T-helper 17 cell (primary cell): ENCODE data around the gene MRTO4. TPM values are rescaled to one million over a fixed set of nuclear protein-coding genes. Genes with fewer than 3 reads are reported as not detected.
"Not testable (repeated sequence)": the region's sequence is repeated elsewhere in the genome, so short reads cannot be mapped to it uniquely, and the experiment has no call there.

Source experiments
- ATAC-seq: fragments of 150-1000 bp; cut with Tn5 transposase; 2 replicates; pipeline ENCODE4 v1.10.0; 2021; ENCODE audit warnings: mild to moderate bottlenecking, moderate library complexity
- DNase-seq, 3 donors: peaks; one replicate each; pipeline versions ENCODE4 v3.0.0 to v3.0.0-alpha.2; 2020 to 2021
- H3K9me3 ChIP-seq: one replicate; pipeline ENCODE4 v1.7.0; 2013; ENCODE audit warnings: low read length, mild to moderate bottlenecking; ENCODE audit not compliant: control insufficient read depth, poor library complexity, severe bottlenecking
- H3K27ac Mint-ChIP-seq: one replicate; pipeline ENCODE4 v1.8.0; 2022; ENCODE audit warnings: mild to moderate bottlenecking, moderate library complexity, mixed read lengths
- H3K27me3 Mint-ChIP-seq: one replicate; pipeline ENCODE4 v1.8.0; 2022; ENCODE audit warnings: mixed read lengths
- H3K36me3 Mint-ChIP-seq: one replicate; pipeline ENCODE4 v1.8.0; 2022; ENCODE audit warnings: low read depth, mixed read lengths
- H3K4me1 Mint-ChIP-seq: one replicate; pipeline ENCODE4 v1.8.0; 2022; ENCODE audit warnings: mild to moderate bottlenecking, mixed read lengths
- H3K4me3 Mint-ChIP-seq: one replicate; pipeline ENCODE4 v1.8.0; 2022; ENCODE audit warnings: mild to moderate bottlenecking, moderate library complexity, mixed read lengths
- total RNA-seq, 4 donors: library from RNA in 2 of 4; stranded (reverse) in 2 of 4; gene quantifications; one replicate each; pipeline ENCODE4 v1.2.3 and lab custom pipeline; 2022 to 2026

MRTO4 gene
- total RNA-seq, 2 donors from 2014 or later, result 17.0 to 19.8 TPM

DNA sequence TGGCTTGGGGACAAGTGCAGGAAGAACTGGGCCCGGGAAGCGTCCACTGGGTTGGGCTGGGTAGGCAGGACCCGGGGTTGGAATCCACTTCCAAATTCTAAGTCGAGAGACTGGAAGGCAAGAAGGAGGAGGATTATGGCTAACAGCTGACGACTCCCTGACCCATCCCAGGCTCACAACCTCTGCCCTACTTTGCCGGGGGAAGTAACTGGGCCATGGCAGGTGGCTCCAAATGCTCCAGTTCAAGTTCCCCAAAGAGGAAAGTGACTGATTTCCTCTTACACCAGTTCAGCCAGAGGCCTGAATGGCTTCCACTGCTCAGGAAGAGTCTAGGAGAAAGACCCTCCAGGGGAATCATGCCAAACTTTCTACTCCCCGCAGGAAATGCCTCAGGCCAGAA is 11.7 kb upstream of the MRTO4 start:
- DNase-seq (no peak), ATAC-seq (no peak)
- no peak overlapping the region for H3K4me3 Mint-ChIP-seq
- H3K9me3 ChIP-seq, result no peaks in the 10 kb centered on the region
- H3K4me1 Mint-ChIP-seq, result peaks cover 3% of the 10 kb centered on the region
- peaks cover 6% of the 10 kb centered on the region for H3K36me3 Mint-ChIP-seq
- H3K27me3 Mint-ChIP-seq, result no peaks in the 10 kb centered on the region
- no peak overlapping the region for H3K27ac Mint-ChIP-seq

DNA sequence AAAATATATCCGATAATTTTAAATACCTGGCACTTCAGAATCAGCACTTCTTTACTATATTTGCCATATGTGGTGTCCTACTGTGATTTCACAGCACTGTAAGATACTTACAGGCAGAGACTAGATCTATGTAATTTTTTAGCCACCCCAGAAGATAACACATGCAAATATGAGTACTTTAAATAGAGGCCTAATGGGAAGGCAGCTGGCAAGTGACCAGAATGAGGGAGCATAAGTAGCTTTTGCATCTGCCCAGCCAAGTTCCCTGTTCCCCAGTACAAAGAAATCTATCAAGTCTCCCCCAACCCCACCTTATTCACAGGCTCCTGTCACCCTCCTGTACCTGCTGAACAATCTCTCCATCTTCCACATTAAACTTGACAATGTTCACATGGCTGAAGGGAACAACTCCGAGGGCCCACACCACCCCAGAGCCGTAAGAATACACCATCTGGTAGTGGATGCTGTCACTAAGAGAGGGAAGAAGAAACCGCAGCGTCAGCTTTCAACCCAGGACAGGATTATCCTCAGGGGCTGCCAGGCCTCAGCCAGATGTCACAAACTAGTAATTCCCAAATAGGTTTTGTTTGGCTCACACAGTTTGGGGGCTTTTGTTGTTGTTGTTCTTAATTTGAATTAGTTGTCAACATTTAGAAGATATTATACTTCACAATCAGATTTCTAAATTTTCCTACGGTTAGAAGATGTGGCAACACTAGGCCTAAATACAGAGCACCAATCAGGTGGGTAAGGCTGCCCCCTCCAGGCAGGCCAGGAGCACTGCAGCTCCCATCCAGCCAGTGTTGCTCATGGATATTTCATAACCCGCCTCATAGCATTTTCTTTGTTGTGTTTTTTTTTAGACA is 10.7 kb upstream of the MRTO4 start:
- Mint-ChIP-seq H3K36me3 (peaks cover 6% of the 10 kb centered on the region), H3K4me3 (no peak overlapping the region), H3K4me1 (peaks cover 3% of the 10 kb centered on the region), H3K27ac (peak overlapping the region; percentile 76), H3K27me3 (no peaks in the 10 kb centered on the region)
- DNase-seq, result peak; percentile 49 to 71 (median 50)
- peak; percentile 98 for ATAC-seq
- H3K9me3 ChIP-seq, result no peaks in the 10 kb centered on the region

DNA sequence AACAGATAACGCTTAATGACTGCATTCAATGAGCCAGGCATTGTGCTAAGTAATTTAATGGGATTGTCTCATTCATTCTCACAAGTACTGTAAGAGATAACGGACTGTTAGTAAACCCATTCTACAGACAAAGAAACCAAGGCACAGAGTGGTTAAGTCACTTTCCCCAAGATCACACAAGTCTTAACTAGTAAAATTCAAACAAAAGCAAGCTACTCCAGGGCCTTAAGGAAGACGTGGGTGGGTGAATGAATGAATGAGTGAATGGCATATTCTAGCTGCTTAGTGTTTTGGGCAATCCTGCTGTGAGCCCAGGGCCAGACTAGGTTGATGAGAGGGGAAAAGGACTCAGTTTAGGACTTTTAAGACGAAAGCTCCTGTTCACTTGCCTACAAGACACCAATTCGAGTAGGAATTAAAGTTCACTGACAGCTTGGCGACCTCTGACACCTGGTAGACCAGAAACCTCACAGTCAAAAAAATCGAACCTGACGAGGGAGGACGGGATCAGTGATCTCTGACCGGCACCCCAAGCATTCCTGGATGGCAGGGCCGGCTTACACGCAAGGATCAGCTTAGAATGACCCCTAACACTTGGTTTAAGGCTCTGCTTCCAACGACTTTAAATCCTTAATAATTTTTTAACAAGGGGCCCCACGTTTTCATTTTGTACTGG is 838 bp upstream of the MRTO4 start:
- Mint-ChIP-seq H3K27ac (peak overlapping the region; percentile 94), H3K36me3 (no peaks in the 10 kb centered on the region), H3K4me1 (peaks cover 26% of the 10 kb centered on the region), H3K4me3 (peak overlapping the region; percentile 91), H3K27me3 (no peaks in the 10 kb centered on the region)
- H3K9me3 ChIP-seq, result no peaks in the 10 kb centered on the region
- ATAC-seq (no peak), DNase-seq (no peak)

DNA sequence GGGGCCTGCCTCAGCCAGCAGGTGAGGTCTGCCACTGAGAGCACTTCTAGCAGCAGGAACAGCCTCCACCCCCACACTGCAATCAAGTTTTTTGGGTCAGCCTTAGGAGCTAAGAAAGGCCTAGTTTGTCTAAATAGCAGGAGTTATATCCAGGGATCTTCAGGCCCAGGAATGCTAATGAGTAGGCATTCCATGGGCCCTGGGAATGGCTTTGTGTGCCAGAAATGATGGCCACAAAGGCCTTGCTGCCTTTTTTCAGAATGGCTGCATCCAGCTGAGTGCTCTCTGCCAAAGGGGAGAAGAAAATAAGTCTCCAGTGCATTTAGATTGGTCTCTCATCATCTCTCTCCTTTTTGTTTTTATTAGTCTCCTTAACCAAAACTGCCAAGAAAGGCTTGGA is 2.8 kb downstream of the MRTO4 start:
- Mint-ChIP-seq H3K27ac (no peak overlapping the region), H3K4me3 (no peak overlapping the region)

DNA sequence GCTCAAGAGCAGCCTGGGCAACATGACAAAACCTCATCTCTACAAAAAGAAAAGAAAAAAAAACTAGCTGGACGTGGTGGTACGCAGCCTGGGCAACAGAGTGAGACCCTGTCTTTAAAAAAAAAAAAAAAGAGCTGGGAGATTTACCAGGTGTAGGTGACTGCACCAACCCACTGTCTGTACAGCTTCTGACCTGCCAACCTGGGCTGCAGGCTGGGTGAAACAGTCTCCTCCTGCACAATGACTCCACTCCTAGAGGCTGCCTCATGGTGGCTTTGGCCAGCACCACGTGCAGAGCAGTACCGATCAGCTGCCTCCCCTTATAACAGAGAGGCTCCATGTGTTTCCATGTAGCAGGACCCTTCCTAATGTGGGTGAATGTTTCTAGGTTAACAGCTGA is 3.7 kb downstream of the MRTO4 start:
- no peak overlapping the region for H3K27ac Mint-ChIP-seq
- no peaks in the 10 kb centered on the region for H3K9me3 ChIP-seq
- DNase-seq (no peak), ATAC-seq (no peak)
- no peaks in the 10 kb centered on the region for H3K27me3 Mint-ChIP-seq
- H3K4me1 Mint-ChIP-seq, result peaks cover 27% of the 10 kb centered on the region
- H3K36me3 Mint-ChIP-seq, result no peaks in the 10 kb centered on the region
- no peak overlapping the region for H3K4me3 Mint-ChIP-seq

More for the DNA sequence above, 2.8 kb downstream of the MRTO4 start:
- DNase-seq (no peak), ATAC-seq (no peak)
- peaks cover 29% of the 10 kb centered on the region for H3K4me1 Mint-ChIP-seq
- H3K36me3 Mint-ChIP-seq, result no peaks in the 10 kb centered on the region
- H3K9me3 ChIP-seq, result no peaks in the 10 kb centered on the region
- H3K27me3 Mint-ChIP-seq, result no peaks in the 10 kb centered on the region

DNA sequence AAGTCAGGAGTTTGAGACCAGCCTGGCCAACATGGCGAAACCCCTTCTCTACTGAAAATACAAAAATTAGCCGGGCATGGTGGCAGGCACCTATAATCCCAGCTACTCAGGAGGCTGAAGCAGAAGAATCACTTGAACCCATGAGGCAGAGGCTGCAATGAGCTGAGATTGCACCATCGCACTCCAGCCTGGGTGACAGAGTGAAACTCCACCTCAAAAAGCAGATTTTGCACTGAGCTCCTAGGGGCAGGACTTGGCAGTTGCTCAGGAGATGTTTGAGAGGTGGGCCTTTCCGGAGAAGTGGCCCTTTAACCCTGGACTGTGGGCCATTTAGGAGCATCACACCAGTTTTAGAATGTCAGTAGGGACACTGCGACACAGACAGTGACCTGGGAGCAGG is 4.7 kb downstream of the MRTO4 start:
- not testable (repeated sequence) for H3K36me3 Mint-ChIP-seq, H3K4me3 Mint-ChIP-seq, DNase-seq, ATAC-seq, H3K27me3 Mint-ChIP-seq, H3K9me3 ChIP-seq
- Mint-ChIP-seq H3K27ac (peak overlapping the region; percentile 72), H3K4me1 (peaks cover 19% of the 10 kb centered on the region)

DNA sequence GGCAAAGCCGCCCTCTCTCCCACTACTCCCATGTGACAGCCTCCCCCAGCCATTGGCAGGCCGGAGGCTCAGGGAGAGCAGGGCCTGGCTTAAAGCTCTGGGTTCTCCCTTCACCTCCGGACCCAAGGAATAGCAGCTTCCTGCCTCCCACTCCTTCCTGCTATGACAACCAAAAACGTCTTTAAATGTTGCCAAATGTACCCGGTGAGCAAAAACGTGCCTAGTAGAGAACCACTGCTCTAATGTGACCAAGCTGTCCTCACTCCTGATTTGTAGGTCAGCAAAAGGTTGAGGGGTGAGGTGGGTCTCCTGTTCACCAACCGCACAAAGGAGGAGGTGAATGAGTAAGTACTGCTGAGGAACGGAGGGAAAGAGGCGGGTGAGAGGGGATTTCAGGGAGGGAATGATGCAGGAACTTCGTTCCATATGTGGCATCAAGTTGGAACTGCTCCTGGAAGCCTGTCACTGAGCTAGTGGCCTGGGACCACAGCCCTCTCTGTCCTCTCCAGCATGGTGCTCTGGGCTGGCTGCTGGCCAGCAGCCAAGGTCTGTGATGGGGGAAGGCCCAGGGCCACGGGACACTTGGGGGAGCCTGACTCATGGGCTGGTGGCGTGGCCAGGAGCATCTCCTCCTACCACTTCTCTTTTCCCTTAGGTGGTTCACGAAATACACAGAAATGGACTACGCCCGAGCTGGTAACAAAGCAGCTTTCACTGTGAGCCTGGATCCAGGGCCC is 5.7 kb downstream of the MRTO4 start:
- ATAC-seq, result no peak
- Mint-ChIP-seq H3K27ac (peak overlapping the region; percentile 72), H3K4me1 (peaks cover 13% of the 10 kb centered on the region), H3K4me3 (no peak overlapping the region), H3K36me3 (no peaks in the 10 kb centered on the region), H3K27me3 (no peaks in the 10 kb centered on the region)
- H3K9me3 ChIP-seq, result no peaks in the 10 kb centered on the region
- DNase-seq, result no peak

DNA sequence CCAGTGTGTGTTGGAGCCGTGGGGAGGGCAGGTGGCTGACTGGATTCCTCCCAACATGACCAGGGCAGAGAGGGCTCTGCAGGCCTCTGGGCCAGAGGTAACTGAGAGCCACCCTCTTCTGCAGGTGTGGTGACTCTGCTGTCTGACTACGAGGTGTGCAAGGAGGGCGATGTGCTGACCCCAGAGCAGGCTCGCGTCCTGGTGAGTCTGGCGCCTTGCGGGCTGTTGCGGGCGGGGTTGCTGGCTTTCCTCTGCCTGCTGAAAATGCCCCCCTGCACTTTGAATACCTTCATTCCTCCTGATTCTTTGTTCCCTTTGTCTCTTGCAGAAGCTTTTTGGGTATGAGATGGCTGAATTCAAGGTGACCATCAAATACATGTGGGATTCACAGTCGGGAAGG is 6.7 kb downstream of the MRTO4 start:
- Mint-ChIP-seq H3K27me3 (no peaks in the 10 kb centered on the region), H3K4me3 (no peak overlapping the region), H3K36me3 (no peaks in the 10 kb centered on the region), H3K4me1 (peaks cover 7% of the 10 kb centered on the region), H3K27ac (no peak overlapping the region)
- ATAC-seq (no peak), DNase-seq (no peak)
- H3K9me3 ChIP-seq, result no peaks in the 10 kb centered on the region

DNA sequence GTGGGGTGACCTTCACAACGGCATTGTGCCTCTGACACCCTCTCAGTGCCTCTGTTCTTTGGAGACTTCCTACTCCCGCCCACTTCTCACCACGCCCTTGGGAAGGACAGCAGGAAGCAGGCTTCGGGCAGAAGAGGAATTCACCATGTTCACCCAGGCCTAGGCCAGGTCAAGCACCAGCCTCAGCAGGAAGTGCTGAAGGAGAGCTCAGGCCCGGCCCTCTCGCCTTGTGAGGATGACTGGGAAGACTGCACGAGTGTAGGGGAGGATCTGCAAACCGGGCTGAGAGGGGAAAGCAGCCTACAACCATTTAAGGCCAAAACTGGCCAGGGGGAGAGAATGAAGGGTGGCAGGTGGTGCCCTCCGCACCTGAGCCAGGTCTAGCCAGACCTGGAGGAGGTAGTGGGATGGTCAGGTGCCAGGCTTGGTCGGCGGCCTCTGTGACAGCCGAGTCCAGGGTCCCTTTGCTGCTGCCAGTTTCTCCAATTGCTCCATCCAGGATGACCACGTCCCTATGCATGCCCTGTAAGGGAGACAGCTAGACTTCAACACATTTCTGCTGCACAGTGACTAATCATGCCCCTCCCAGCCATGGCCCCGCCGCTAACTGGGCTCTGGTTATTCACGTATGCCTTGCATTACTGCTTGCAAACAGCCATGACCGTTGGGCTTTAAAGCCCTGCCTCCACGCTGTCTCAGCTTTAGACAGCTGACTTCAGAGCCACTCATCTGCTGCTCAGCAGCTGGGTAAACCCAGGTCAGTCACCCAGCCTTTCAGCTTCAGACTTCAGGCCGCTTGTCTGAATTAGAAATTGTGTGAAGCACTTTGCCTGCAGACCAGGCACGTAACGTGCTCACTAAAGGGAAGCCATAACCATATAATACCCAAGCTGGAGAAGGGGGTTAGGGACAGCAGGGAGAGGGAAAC is 8.9 kb downstream of the MRTO4 start:
- DNase-seq (no peak), ATAC-seq (no peak)
- Mint-ChIP-seq H3K4me1 (peaks cover 3% of the 10 kb centered on the region), H3K27me3 (no peaks in the 10 kb centered on the region), H3K27ac (no peak overlapping the region), H3K4me3 (no peak overlapping the region), H3K36me3 (no peaks in the 10 kb centered on the region)
- H3K9me3 ChIP-seq, result no peaks in the 10 kb centered on the region

DNA sequence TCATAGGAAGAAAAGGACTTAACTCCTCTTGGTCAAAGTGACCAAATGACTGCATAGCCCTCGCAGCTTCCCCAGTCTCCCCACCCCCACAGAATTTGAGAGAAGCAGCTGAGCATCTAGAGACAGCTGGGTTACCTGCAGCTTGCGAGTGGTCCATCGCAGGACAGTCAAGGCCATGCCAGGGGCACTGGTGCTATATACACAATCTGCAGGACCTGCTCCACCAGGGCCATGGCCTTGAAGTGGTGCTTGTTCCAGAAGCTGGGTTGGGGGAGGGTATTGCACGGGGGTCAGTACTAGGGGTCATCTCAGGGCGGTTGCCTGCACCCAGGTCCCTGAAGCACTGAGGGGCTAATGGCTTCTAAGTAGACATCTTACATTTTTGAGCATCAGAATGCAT is 10.4 kb downstream of the MRTO4 start:
- ATAC-seq, result no peak
- no peaks in the 10 kb centered on the region for H3K9me3 ChIP-seq
- H3K4me1 Mint-ChIP-seq, result peaks cover 1% of the 10 kb centered on the region
- no peaks in the 10 kb centered on the region for H3K27me3 Mint-ChIP-seq
- H3K27ac Mint-ChIP-seq, result peak overlapping the region; percentile 19
- H3K36me3 Mint-ChIP-seq, result no peaks in the 10 kb centered on the region
- DNase-seq, result no peak
- no peak overlapping the region for H3K4me3 Mint-ChIP-seq

DNA sequence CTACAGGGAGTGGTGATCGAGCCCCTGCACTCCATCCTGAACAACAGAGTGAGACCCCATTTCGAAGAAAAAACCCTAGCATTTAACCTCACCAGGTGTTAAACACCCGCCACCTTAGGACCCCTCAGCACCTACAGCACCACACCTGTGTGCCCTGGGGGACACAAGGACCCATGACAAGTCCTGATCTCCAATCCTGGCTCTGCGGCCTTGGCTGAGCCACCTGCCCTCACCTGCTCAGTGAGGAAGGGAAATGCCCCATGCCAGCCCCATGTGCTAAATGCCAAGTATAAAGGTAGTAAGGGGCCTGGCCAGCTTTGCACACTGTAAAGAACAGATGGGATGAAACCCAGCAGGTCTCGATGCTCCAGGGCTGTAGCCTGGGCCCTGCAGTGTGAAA is 11.1 kb downstream of the MRTO4 start:
- H3K4me3 Mint-ChIP-seq, result no peak overlapping the region
- ATAC-seq, result no peak
- H3K27ac Mint-ChIP-seq, result no peak overlapping the region
- no peak for DNase-seq
- H3K4me1 Mint-ChIP-seq, result no peaks in the 10 kb centered on the region
- H3K9me3 ChIP-seq, result no peaks in the 10 kb centered on the region
- no peaks in the 10 kb centered on the region for H3K27me3 Mint-ChIP-seq
- no peaks in the 10 kb centered on the region for H3K36me3 Mint-ChIP-seq

DNA sequence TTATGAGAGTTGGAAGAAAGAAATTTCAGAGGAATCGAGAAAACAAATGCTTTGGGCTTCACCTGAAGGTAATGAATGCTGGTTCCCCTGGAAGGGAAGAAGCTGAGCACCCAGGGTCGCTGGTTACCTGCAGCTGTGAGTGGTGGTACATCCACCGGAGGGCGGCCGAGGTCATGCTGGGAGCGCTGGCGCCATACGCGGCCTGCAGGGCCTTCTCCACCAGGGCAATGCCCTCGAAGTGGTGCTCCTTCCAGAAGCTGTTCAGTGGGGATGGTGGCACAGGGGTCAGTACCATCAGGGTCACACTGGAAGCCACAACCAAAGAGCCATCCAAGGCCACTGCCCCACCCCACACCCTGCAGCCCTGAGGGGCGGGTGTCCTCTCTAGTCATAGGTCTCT is 16.8 kb downstream of the MRTO4 start:
- H3K4me1 Mint-ChIP-seq, result no peaks in the 10 kb centered on the region
- no peak for ATAC-seq
- no peak overlapping the region for H3K4me3 Mint-ChIP-seq
- DNase-seq, result no peak
- no peak overlapping the region for H3K27ac Mint-ChIP-seq
- H3K27me3 Mint-ChIP-seq, result peaks cover 9% of the 10 kb centered on the region
- peaks cover 3% of the 10 kb centered on the region for H3K36me3 Mint-ChIP-seq
- no peaks in the 10 kb centered on the region for H3K9me3 ChIP-seq
